MCF 10A (cell line): ENCODE data around the gene SMARCC1. TPM values are rescaled to one million over a fixed set of nuclear protein-coding genes. Genes with fewer than 3 reads are reported as not detected.

Experiments
- BruUV-seq: library from RNA; stranded (reverse); fragments of 400-500 nt; replicated peaks from 2 replicates; lab custom pipeline; 2021; lab: Mats Ljungman, UMichigan
- CTCF ChIA-PET: fragments of 300-600 bp; sonication (Branson Sonifier 250); formaldehyde crosslinking; extraction: SDS; loops from one replicate; lab custom pipeline; 2021; ENCODE audit warnings: antibody characterized with exemption, inconsistent platforms; lab: Yijun Ruan, JAX
- POLR2A ChIA-PET: fragments of 300-600, 350-650 bp; sonication (Branson Sonifier 250); formaldehyde crosslinking; extraction: SDS; loops from one replicate; lab custom pipeline; 2020; ENCODE audit warnings: antibody characterized with exemption, inconsistent platforms; lab: Yijun Ruan, JAX
- DNase-seq: peaks from one replicate; pipeline ENCODE4 v3.0.0-alpha.2; 2018; ENCODE audit not compliant: unreplicated experiment
- H3K27ac Mint-ChIP-seq: one replicate; pipeline ENCODE4 v1.8.0; 2022; ENCODE audit warnings: mild to moderate bottlenecking, low read depth, mixed read lengths; ENCODE audit not compliant: unreplicated experiment
- H3K27me3 Mint-ChIP-seq: one replicate; pipeline ENCODE4 v1.8.0; 2022; ENCODE audit warnings: mixed read lengths; ENCODE audit not compliant: insufficient read depth, unreplicated experiment
- H3K36me3 Mint-ChIP-seq: one replicate; pipeline ENCODE4 v1.8.0; 2022; ENCODE audit warnings: mild to moderate bottlenecking, moderate library complexity, mixed read lengths; ENCODE audit not compliant: insufficient read depth, unreplicated experiment
- H3K4me1 Mint-ChIP-seq: one replicate; pipeline ENCODE4 v1.8.0; 2022; ENCODE audit warnings: mixed read lengths; ENCODE audit not compliant: insufficient read depth, unreplicated experiment
- H3K4me3 Mint-ChIP-seq: one replicate; pipeline ENCODE4 v1.8.0; 2022; ENCODE audit warnings: mild to moderate bottlenecking, moderate library complexity, mixed read lengths; ENCODE audit not compliant: unreplicated experiment
- H3K9me3 Mint-ChIP-seq: one replicate; pipeline ENCODE4 v1.8.0; 2022; ENCODE audit warnings: mixed read lengths; ENCODE audit not compliant: unreplicated experiment
- CTCF ChIP-seq: fragments of 200-600 bp; IDR thresholded peaks from one replicate; pipeline ENCODE4 v1.8.0; 2022; ENCODE audit warnings: antibody characterized with exemption, mild to moderate bottlenecking; ENCODE audit not compliant: unreplicated experiment
- intact Hi-C: fragments of 100-400 bp; cut with micrococcal nuclease; formaldehyde crosslinking; loops from 2 replicates; pipeline ENCODE4 v1.14.1; 2022
- total RNA-seq: library from RNA; stranded (reverse); gene quantifications from 2 replicates; pipeline ENCODE4 v1.2.3, GENCODE V29; 2022

Gene SMARCC1
- total RNA-seq, 1 experiment from 2014 or later: 77.5 TPM

DNA sequence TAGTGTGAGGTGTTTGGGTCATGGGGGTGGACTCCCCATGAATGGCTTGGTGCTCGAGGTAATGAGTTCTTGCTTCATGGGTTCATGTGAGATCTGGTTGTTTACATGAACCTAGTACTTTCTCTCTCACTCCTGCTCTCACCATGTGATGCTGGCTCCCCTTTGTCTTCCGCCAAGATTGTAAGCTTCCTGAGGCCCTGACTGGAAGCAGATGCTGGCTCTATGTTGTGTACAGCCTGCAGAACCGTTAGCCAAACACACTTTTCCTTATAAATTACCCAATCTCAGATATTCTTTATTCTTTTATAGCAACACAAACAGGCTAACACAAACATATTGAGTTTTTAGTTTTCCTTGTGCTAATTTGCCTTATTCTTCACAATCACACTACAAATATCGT, 199.9 kb downstream of the SMARCC1 start:
- H3K4me1 Mint-ChIP-seq: no peaks in the 10 kb centered on the region
- no peak for TF ChIP-seq CTCF
- ChIA-PET POLR2A (interaction anchor here (0.9 kb wide), 1 partner anchor 24 kb away, joined by 3 read pairs; no protein-coding TSS in a partner anchor), CTCF (interaction anchor here (0.6 kb wide), 1 partner anchor 40 kb away, joined by 6 read pairs; no protein-coding TSS in a partner anchor)
- peaks cover 17% of the 10 kb centered on the region for H3K36me3 Mint-ChIP-seq
- DNase-seq: no peak
- BruUV-seq: TSS peak; percentile 0
- intact Hi-C loops: no loop called here
- H3K4me3 Mint-ChIP-seq: no peak overlapping the region
- H3K9me3 Mint-ChIP-seq: no peaks in the 10 kb centered on the region
- H3K27me3 Mint-ChIP-seq: no peaks in the 10 kb centered on the region
- H3K27ac Mint-ChIP-seq: no peak overlapping the region

DNA sequence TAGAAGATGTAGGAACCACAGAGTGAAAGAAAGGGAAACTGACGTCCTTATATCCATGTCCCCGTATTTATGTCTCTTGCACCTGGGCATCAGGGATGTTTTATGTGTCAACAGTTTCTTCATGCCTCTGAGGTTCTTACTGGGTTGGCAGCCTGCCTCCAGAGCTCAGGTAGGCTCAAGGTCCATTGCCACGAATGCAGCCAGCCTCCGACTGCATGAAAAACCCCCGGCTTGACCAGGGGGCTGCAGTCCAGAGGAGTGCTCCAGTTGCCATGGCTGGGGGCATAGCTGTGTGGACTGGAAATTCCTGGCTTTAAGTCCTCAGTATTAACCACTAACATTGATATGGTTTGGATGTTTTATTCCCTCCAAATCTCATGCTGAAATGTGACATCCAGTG, 200.3 kb downstream of the SMARCC1 start:
- peaks cover 17% of the 10 kb centered on the region for H3K36me3 Mint-ChIP-seq
- no TSS peak for BruUV-seq
- no peak for TF ChIP-seq CTCF
- intact Hi-C loops: no loop called here
- H3K9me3 Mint-ChIP-seq: no peaks in the 10 kb centered on the region
- POLR2A ChIA-PET: interaction anchor here (0.8 to 0.9 kb wide), 2 partner anchors 25 to 88 kb away, joined by 3 read pairs; no protein-coding TSS in a partner anchor
- no peak for DNase-seq
- H3K4me3 Mint-ChIP-seq: no peak overlapping the region
- H3K27me3 Mint-ChIP-seq: no peaks in the 10 kb centered on the region
- no peak overlapping the region for H3K27ac Mint-ChIP-seq
- no peaks in the 10 kb centered on the region for H3K4me1 Mint-ChIP-seq
- CTCF ChIA-PET: no interaction called here

- POLR2A ChIA-PET: interaction anchor here (0.8 kb wide), 1 partner anchor 89 kb away, joined by 3 read pairs; no protein-coding TSS in a partner anchor
- no peaks in the 10 kb centered on the region for H3K4me1 Mint-ChIP-seq
- DNase-seq: no peak
- no peaks in the 10 kb centered on the region for H3K27me3 Mint-ChIP-seq
- H3K4me3 Mint-ChIP-seq: no peak overlapping the region
- peaks cover 8% of the 10 kb centered on the region for H3K36me3 Mint-ChIP-seq
- intact Hi-C loops: no loop called here
- no peaks in the 10 kb centered on the region for H3K9me3 Mint-ChIP-seq
- BruUV-seq: no TSS peak
- no peak overlapping the region for H3K27ac Mint-ChIP-seq
- TF ChIP-seq CTCF: no peak
- CTCF ChIA-PET: no interaction called here
Measured at GRCh38 chr3:47580481-47580880, 201.2 kb downstream of the SMARCC1 start.

DNA sequence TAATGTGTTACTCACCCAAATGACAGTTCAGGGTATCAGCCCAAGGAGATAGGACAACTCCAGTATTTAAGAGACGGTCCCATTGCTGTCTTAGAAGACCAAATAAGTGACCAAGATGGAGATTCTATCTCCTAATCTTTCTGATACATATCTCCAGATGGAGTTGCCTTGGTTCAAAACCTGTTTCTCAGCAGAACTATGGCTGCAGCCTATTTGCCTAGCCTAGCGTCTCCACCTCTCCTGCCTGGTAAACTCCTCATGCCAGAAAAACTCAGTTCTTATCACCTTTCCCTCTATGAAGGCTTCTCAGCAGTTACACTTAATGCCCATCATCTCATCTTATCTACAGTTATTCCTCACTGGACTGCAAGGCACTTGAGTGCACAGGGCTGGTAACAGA, 201.8 kb downstream of the SMARCC1 start:
- Mint-ChIP-seq H3K4me3 (peak overlapping the region; percentile 24), H3K27me3 (no peaks in the 10 kb centered on the region)

More for the DNA sequence above, 201.8 kb downstream of the SMARCC1 start:
- intact Hi-C loops: no loop called here
- H3K9me3 Mint-ChIP-seq: no peaks in the 10 kb centered on the region
- no peak for TF ChIP-seq CTCF
- H3K36me3 Mint-ChIP-seq: peaks cover 2% of the 10 kb centered on the region
- DNase-seq: no peak
- ChIA-PET POLR2A (no interaction called here), CTCF (no interaction called here)
- BruUV-seq: no TSS peak
- no peak overlapping the region for H3K27ac Mint-ChIP-seq
- no peaks in the 10 kb centered on the region for H3K4me1 Mint-ChIP-seq
